Measurements from ENCODE around the gene OSR1.
"Not testable (repeated sequence)": the region's sequence is repeated elsewhere in the genome, so short reads cannot be mapped to it uniquely, and the experiment has no call there.

The OSR1 gene

DNA sequence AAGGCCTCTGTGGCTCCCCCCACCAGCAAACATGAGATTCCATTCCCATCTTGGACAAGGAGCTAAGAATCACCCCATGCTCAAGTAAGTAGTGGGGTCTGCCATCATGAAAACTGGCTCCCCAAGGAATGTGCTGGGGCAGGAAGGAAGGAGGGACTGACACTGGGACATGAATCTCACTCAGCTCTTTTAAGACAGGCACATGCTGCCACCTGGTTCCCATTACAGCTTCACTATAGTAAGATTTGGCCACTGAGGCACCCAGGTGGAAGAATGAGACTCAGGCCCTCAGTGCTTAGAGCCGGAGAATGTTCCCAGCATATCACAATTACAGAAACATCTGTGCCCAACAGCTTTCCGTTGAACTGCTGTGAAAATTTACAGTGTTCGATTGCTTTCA, 38.7 kb downstream of the OSR1 start:
- FAIRE-seq (no peak), DNase-seq (ENCODE audit: insufficient read length, low spot score) (no peak)
- no peak for TF ChIP-seq POU2F2 (IDR thresholded peaks at IDR 0.05; ENCODE audit: low read depth, low read length)

DNA sequence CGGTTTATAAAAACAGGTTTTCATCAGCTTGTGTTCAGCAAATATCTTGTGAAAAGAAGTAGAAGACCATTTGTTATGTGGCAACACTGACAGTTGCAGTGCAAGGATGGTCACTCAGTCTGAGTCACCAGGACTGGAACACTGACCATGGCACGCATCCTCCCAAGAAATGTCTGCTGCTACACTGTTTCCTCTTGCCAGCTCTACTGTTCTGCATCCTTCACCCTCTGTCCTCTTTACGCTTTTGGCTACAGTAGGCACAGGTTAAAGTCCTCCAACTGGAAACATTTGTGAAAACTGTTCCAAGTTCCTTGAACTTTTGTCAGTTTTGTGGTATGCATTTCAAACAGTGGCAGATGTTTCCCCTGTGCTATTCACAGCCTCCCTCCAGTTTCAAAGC, 39.4 kb downstream of the OSR1 start:
- DNase-seq (ENCODE audit: insufficient read length, low spot score) (no peak), FAIRE-seq (no peak)
- TF ChIP-seq TAF1 (IDR thresholded peaks at IDR 0.05; ENCODE audit: low read depth, low read length) (no peak), PAX5 (IDR thresholded peaks at IDR 0.05; ENCODE audit: insufficient read depth, low read length, severe bottlenecking) (no peak), POLR2AphosphoS5 (IDR thresholded peaks at IDR 0.05; ENCODE audit: low read depth, low read length) (no peak), POLR2A (IDR thresholded peaks at IDR 0.05; ENCODE audit: low read depth, low read length) (no peak), SPI1 (IDR thresholded peaks at IDR 0.05; ENCODE audit: low read depth, low read length) (no peak), POU2F2 (IDR thresholded peaks at IDR 0.05; ENCODE audit: low read depth, low read length) (no peak)

DNA sequence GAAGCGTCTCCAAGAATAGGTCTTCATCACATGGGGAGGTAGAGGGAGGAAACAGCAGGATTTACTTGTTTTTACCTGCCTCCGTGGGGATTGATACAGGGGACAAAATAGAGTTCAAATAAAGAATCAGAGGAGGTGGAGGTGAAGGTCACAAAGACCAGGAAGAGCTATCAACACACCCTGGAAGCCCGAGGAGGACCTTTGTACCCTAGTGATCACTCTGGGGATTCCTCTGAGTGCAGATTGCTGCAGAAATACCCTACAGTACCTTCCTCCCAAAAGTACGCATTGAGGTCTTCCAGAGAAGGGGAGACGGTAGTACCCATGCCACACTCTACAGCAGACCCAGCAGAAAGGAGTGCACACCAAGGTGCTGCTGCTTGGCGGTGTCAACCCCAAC, 44.9 kb downstream of the OSR1 start:
- FAIRE-seq (no peak), DNase-seq (ENCODE audit: insufficient read length, low spot score) (no peak)
- TF ChIP-seq POLR2AphosphoS5 (IDR thresholded peaks at IDR 0.05; ENCODE audit: low read depth, low read length), result no peak
- no peak for TF ChIP-seq SPI1 (IDR thresholded peaks at IDR 0.05; ENCODE audit: low read depth, low read length)
- no peak for TF ChIP-seq POLR2A (IDR thresholded peaks at IDR 0.05; ENCODE audit: low read depth, low read length)
- TF ChIP-seq PAX5 (IDR thresholded peaks at IDR 0.05; ENCODE audit: insufficient read depth, low read length, severe bottlenecking), result no peak
- TF ChIP-seq TAF1 (IDR thresholded peaks at IDR 0.05; ENCODE audit: low read depth, low read length), result no peak

DNA sequence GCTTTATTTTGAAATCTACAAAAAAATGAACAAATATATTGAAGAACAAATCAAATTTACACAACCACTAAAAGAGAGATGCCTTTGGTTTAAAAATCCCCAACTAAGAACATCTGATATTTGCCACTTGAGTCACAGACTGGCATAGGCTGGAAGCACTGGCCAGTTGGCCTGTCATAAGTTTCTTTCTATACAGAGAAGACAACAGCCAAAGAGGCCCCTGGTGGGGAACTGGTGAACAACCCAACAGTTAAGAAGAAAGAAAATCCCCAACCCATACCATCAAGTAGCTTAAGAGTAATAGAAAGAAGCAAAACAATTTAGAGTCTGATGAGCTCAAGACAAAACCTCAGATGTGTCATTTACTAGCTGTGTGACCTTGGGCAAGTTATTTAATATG, 45.5 kb downstream of the OSR1 start:
- no peak for FAIRE-seq
- TF ChIP-seq POLR2A (IDR thresholded peaks at IDR 0.05; ENCODE audit: low read depth, low read length) (no peak), SPI1 (IDR thresholded peaks at IDR 0.05; ENCODE audit: low read depth, low read length) (no peak), PAX5 (IDR thresholded peaks at IDR 0.05; ENCODE audit: insufficient read depth, low read length, severe bottlenecking) (no peak), TAF1 (IDR thresholded peaks at IDR 0.05; ENCODE audit: low read depth, low read length) (no peak), POU2F2 (IDR thresholded peaks at IDR 0.05; ENCODE audit: low read depth, low read length) (no peak), POLR2AphosphoS5 (IDR thresholded peaks at IDR 0.05; ENCODE audit: low read depth, low read length) (no peak)
- DNase-seq (ENCODE audit: insufficient read length, low spot score), result no peak

DNA sequence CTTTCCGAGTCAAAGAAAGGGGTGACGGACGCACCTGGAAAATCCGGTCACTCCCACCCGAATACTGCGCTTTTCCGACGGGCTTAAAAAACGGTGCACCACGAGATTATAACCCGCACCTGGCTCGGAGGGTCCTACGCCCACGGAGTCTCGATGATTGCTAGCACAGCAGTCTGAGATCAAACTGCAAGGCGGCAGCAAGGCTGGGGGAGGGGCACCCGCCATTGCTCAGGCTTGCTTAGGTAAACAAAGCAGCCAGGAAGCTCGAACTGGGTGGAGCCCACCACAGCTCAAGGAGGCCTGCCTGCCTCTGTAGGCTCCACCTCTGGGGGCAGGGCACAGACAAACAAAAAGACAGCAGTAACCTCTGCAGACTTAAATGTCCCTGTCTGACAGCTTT, 52.4 kb downstream of the OSR1 start:
- not testable (repeated sequence) for DNase-seq (ENCODE audit: insufficient read length, low spot score); FAIRE-seq

DNA sequence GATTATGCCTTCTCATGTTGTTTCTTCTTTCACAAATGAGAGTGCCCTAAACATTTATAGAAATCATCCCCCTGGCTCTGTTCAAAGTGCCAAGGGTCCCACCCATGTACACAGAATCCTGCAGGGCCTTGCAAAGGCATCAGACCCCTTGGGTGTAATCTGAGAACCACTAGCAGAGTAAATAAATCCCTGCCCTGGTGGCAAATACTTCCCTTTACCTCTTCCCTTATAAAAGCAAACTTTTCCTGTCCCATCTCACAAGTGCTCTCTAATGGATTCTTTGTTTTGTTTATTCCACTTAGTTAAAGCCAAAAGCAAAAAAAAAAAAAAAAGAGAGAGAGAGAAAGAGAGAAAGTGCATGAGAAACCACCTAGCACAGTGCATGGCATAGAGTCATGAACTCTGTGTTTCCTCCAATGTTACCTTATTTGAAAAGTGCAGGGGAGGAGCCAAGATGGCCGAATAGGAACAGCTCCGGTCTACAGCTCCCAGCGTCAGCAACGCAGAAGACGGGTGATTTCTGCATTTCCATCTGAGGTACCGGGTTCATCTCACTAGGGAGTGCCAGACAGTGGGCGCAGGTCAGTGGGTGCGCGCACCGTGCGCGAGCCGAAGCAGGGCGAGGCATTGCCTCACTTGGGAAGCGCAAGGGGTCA, 52.9 kb downstream of the OSR1 start:
- DNase-seq (ENCODE audit: insufficient read length, low spot score), result not testable (repeated sequence)

DNA sequence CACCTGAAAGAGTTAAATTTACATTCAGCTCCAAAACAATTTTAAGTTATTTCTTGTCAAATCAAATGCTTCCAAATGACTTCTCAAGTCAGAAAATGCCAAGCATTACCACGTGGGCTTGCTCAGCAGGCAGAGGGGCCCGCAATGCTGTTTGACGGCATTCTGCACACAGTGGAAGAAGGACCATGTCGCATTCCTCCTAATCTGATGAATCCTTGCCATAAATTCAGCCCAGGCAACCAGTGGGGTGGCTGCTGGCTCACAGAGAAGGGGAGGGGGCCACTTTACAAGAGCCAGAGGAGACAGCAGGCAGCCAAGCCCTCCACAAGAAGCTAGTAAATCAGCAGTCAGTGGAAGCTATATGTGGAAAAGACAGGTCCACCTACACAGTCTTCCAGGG, 56.7 kb downstream of the OSR1 start:
- no peak for FAIRE-seq

More for the DNA sequence above, 52.9 kb downstream of the OSR1 start:
- not testable (repeated sequence) for FAIRE-seq

More for the DNA sequence above, 56.7 kb downstream of the OSR1 start:
- DNase-seq (ENCODE audit: insufficient read length, low spot score), result no peak
- TF ChIP-seq SPI1 (IDR thresholded peaks at IDR 0.05; ENCODE audit: low read depth, low read length) (no peak), TAF1 (IDR thresholded peaks at IDR 0.05; ENCODE audit: low read depth, low read length) (no peak), POLR2A (IDR thresholded peaks at IDR 0.05; ENCODE audit: low read depth, low read length) (no peak), POU2F2 (IDR thresholded peaks at IDR 0.05; ENCODE audit: low read depth, low read length) (no peak), POLR2AphosphoS5 (IDR thresholded peaks at IDR 0.05; ENCODE audit: low read depth, low read length) (no peak), PAX5 (IDR thresholded peaks at IDR 0.05; ENCODE audit: insufficient read depth, low read length, severe bottlenecking) (no peak)
